Measurements from ENCODE around the gene RFWD3. TPM values are rescaled to one million over a fixed set of nuclear protein-coding genes. Genes with fewer than 3 reads are reported as not detected.
A peak's percentile ranks its signal among the peaks of the same experiment; 100 is the strongest.

The RFWD3 gene
- total RNA-seq, 8 experiments from 2014 or later: 9.1 to 46.0 (median 12.6) TPM

DNA sequence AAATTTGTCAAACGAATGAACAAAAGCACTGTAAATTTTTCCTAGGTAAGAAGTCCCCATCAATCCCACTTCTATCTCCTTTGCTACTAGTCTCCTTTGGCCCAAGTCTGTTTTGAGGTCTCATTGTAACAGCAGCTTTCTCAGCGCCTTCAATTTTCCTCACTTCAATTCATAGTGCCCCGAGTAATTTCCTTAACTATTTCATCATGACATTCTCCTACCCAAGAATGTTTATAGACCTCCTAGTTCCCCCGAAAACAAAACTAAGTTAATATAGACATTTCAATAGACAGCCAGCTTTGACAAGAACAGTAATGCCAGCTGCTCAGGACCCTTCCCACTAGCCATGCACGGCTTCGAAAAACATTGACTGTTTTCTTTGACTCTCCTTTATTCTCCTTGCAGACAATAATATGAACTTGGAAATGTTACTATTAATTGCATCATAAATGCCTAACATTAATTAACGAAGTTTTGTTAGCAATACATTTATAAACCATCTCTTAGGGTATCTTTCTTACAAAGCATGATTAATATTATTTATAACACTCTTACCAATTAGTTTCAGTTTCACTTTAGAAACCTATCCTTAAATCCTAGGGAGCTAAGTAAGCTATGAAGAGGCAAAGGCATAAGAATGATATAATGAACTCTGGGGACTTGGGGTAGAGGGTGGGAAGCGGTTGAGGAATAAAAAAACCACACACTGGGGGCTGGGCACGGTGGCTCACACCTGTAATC is 82.6 kb downstream of the RFWD3 start:
- ATAC-seq (replicated peaks in 6 of 8): no peak
- Histone ChIP-seq H3K27ac (no peak overlapping the region), H3K4me1 (replicated peaks in 1 of 2) (no peaks in the 10 kb centered on the region), H3K4me3 (no peak overlapping the region)
- in situ Hi-C loops (cut with MboI; ENCODE audit: low pct_unique_long_range_greater_than_20kb in 2 of 9, low sequenced_read_pairs in 9 of 9, unreplicated experiment in 9 of 9): loop anchor here in 1 of 9 experiments (25.0 kb wide), 1 partner anchor 97 kb away; no protein-coding TSS in a partner anchor
- WGBS, 10 experiments: 46 to 100% (median 93%) methylated on average over 2 to 9 of the region's 9 CpGs; no CpG with 5 or more reads in 2 of the 10 experiments

DNA sequence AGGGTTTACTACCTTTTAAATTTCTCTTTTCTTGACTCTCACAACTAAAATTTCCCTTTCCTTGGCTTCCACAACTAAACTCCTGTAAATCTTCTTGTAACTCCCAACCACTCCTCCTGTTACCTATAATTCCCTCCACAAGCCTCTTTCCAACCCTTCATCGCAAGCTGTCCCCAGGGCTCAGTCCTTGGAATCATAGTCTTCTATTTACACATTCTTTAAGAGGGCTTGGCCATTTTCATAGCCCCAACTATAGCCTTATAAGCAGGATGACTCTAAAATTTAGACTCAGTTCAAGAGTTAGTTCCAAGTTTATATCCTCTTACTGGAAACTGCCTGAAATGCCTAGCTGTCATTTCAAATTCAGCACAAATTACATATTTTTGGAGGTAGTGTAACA is 83.7 kb downstream of the RFWD3 start:
- WGBS, 10 experiments: 90 to 100% (median 100%) methylated on average over 1 of the region's 1 CpG; no CpG with 5 or more reads in 3 of the 10 experiments
- H3K27ac ChIP-seq: no peak overlapping the region
- no peaks in the 10 kb centered on the region for H3K4me1 ChIP-seq (replicated peaks in 1 of 2)
- ATAC-seq (replicated peaks in 6 of 8): peak in 2 of 8 experiments; percentile 42 to 69
- in situ Hi-C loops (cut with MboI; ENCODE audit: low pct_unique_long_range_greater_than_20kb in 2 of 9, low sequenced_read_pairs in 9 of 9, unreplicated experiment in 9 of 9): loop anchor here in 1 of 9 experiments (25.0 kb wide), 1 partner anchor 96 kb away; no protein-coding TSS in a partner anchor
- no peak overlapping the region for H3K4me3 ChIP-seq

DNA sequence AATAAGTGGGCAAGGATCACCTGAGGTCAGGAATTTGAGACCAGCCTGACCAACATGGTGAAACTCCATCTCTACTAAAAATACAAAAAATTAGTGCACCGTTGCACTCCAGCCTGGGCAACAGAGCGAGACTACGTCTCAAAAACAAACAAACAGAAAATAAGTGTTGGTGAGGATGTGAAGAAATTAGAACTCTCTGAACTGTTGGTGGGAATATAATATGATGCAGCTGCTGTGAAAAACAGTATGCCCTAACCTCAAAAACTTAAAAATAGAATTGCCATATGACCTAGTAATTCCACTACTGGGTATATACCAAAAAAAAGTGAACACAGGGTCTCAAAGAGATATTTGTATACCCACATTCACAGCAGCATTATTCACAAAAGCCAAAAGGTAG is 85.8 kb downstream of the RFWD3 start:
- Histone ChIP-seq H3K4me1 (replicated peaks in 1 of 2) (no peaks in the 10 kb centered on the region), H3K27ac (no peak overlapping the region), H3K4me3 (no peak overlapping the region)
- no peak for ATAC-seq (replicated peaks in 6 of 8)
- WGBS, 10 experiments: 39 to 100% (median 74%) methylated on average over 2 to 3 of the region's 3 CpGs; no CpG with 5 or more reads in 3 of the 10 experiments
- in situ Hi-C loops (cut with MboI; ENCODE audit: low pct_unique_long_range_greater_than_20kb in 2 of 9, low sequenced_read_pairs in 9 of 9, unreplicated experiment in 9 of 9): loop anchor here in 1 of 9 experiments (25.0 kb wide), 1 partner anchor 94 kb away; no protein-coding TSS in a partner anchor

DNA sequence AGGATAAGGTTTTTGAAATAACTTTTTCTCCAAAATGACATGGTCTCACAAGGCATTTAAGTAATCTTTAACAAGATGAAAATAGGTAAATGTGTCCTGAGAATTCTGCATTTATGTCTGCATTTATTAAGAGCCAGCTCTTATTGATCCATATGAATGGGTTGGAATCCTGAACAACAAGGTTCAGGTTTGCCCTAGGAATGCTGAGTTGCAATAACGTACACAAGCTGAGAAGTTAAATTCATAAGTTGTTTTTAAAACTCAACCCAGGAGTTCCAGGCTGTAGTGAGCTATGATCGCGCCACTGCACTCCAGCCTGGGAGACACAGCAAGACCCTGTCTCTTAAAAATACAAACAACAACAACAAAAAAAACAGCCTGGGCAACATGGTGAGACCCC is 87.8 kb downstream of the RFWD3 start:
- in situ Hi-C loops (cut with MboI; ENCODE audit: low pct_unique_long_range_greater_than_20kb in 2 of 9, low sequenced_read_pairs in 9 of 9, unreplicated experiment in 9 of 9): loop anchor here in 1 of 9 experiments (25.0 kb wide), 1 partner anchor 92 kb away; no protein-coding TSS in a partner anchor
- Histone ChIP-seq H3K27ac (no peak overlapping the region), H3K4me3 (no peak overlapping the region), H3K4me1 (replicated peaks in 1 of 2) (no peaks in the 10 kb centered on the region)
- ATAC-seq (replicated peaks in 6 of 8): no peak
- 90 to 100% (median 100%) methylated on average over 1 to 3 of the region's 3 CpGs; no CpG with 5 or more reads in 5 of the 10 experiments for WGBS, 10 experiments

DNA sequence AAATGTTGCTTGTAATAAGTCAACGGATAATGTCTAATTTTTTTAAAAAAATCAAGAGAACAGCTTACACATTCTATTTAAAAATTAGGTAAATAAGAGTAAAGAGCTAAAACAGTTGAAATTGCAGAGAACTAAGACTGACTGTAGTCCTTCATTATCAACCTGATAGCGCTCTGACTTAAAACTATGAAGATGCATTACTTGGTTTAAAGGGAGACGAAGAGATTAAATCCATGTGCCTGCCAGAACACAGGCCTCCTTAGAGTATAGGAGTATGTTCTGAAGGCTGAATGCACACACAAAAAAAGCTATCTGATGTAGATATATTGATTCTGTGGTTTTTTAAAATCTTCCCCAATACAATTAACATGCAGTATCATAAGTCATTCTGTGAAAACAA is 88.2 kb downstream of the RFWD3 start:
- whole genome bisulfite sequencing, 10 experiments: 74 to 100% (median 95%) methylated on average over 2 to 3 of the region's 3 CpGs; no CpG with 5 or more reads in 1 of the 10 experiments
- ATAC-seq (replicated peaks in 6 of 8): no peak
- H3K4me1 ChIP-seq (replicated peaks in 1 of 2): no peaks in the 10 kb centered on the region
- in situ Hi-C loops (cut with MboI; ENCODE audit: low pct_unique_long_range_greater_than_20kb in 2 of 9, low sequenced_read_pairs in 9 of 9, unreplicated experiment in 9 of 9): loop anchor here in 1 of 9 experiments (25.0 kb wide), 1 partner anchor 91 kb away; no protein-coding TSS in a partner anchor
- no peak overlapping the region for H3K27ac ChIP-seq
- H3K4me3 ChIP-seq: no peak overlapping the region

DNA sequence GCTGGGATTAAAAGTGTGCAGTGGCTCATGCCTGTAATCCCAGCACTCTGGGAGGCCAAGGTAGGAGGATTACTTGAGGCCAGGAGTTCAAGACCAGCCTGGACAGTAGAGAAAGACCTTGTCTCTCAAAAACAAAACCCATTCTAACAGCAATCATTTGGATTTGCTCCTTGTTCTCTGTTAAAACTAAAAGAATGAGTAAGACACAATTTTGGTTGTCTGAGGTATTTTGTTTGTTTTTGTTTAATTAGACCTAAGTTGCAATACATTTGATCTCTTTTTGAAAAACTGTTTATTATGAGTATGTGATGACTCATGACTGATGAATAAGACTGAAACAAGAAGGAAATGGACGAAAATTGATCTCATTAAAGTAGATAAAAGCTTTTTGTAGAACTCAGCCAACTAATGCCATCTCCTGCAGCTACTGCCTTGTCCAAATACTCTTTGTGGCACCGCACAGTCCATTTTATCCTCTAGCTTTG is 88.8 kb downstream of the RFWD3 start:
- ATAC-seq (replicated peaks in 6 of 8): peak in 1 of 8 experiments; percentile 17
- H3K4me3 ChIP-seq: no peak overlapping the region
- H3K4me1 ChIP-seq (replicated peaks in 1 of 2): no peaks in the 10 kb centered on the region
- 42 to 100% (median 90%) methylated on average over 1 to 2 of the region's 2 CpGs for WGBS, 10 experiments
- in situ Hi-C loops (cut with MboI; ENCODE audit: low pct_unique_long_range_greater_than_20kb in 2 of 9, low sequenced_read_pairs in 9 of 9, unreplicated experiment in 9 of 9): loop anchor here in 1 of 9 experiments (25.0 kb wide), 1 partner anchor 91 kb away; no protein-coding TSS in a partner anchor
- no peak overlapping the region for H3K27ac ChIP-seq

DNA sequence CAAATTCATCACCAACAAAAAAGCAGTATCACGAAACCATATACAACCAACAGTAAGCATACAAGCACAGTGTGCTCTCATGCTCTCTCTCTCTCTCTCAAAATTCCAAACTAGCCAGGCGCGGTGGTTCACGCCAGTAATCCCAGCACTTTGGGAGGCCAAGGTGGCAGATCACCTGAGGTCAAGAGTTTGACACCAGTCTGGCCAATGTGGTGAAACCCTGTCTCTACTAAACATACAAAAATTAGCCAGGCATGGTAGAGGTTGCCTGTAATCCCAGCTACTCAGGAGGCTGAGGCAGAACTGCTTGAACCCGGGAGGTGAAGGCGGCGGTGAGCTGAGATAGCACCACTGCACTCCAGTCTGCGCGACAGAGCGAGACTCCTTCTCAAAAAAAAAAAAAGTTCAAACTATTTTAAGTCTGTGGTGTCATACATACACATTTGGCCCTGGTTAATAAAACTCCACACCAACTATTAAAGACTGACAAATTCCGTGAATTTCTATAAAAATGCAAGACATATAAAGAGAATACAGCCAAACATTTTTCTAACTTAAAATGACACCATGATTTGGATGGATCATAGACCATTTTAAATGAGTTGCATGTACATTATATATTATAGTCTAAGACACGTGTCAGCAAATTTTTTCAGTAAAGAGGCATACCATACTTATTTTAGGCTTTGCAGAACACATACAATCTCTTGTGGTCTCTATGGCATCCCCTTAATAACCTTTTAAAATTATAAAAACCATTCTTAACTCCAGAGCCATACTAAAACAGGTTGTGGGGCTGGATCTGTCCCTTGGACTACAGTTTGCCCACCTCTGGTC is 90.7 kb downstream of the RFWD3 start:
- in situ Hi-C loops (cut with MboI; ENCODE audit: low pct_unique_long_range_greater_than_20kb in 2 of 9, low sequenced_read_pairs in 9 of 9, unreplicated experiment in 9 of 9): loop anchor here in 1 of 9 experiments (25.0 kb wide), 1 partner anchor 89 kb away; no protein-coding TSS in a partner anchor
- no peaks in the 10 kb centered on the region for H3K4me1 ChIP-seq (replicated peaks in 1 of 2)
- WGBS, 10 experiments: 94 to 100% (median 95%) methylated on average over 1 to 12 of the region's 12 CpGs
- ATAC-seq (replicated peaks in 6 of 8): no peak
- no peak overlapping the region for H3K27ac ChIP-seq
- no peak overlapping the region for H3K4me3 ChIP-seq

DNA sequence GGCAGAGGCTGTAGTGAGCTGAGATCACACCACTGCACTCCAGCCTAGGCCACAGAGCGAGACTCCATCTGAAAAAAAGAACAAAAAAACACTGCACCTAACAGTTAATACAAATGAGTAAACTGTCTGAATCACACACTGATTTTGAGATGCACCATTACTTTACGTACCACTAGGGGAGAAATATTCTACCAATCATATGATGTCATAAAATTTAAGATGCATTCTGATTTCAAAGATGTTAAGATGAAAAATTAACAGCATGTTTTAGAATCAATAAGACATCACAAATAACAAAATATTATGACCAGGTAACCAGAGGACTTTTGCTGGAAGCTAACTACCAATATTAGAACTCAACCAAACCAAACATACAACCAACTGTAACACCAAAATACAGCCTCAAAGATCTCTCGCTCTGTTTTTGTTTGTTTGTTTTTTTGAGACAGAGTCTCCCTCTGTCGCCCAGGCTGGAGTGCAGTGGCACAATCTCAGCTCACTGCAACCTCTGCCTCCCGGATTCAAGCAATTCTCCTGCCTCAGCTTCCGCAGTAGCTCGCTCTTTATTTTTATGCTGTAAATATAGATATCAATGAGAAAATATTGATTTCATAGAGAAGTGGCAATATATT is 91.4 kb downstream of the RFWD3 start:
- 82 to 100% (median 95%) methylated on average over 1 to 7 of the region's 7 CpGs for WGBS, 10 experiments
- H3K27ac ChIP-seq: no peak overlapping the region
- ATAC-seq (replicated peaks in 6 of 8): no peak

DNA sequence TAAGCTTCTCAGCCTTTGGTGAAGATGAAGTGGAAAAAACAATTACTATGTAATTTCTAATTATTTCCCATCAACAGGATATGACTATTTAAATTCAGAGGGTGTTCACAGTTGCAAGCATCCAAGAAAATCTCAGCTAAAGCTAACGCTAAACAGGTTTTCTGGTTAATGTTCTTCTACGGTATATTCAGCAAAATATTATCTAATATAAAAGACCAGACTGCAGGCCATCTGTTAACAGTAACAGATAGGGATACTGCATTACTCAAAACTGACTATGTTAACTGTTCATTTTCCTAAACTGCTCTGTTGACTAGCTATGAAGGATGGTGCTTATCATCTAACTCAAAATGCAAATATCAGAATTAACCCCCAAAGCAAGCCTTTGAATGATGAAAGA is 92.5 kb downstream of the RFWD3 start:
- no peak overlapping the region for H3K4me3 ChIP-seq
- WGBS, 10 experiments: 33 to 100% (median 90%) methylated on average over 1 to 2 of the region's 2 CpGs; no CpG with 5 or more reads in 1 of the 10 experiments
- in situ Hi-C loops (cut with MboI; ENCODE audit: low pct_unique_long_range_greater_than_20kb in 2 of 9, low sequenced_read_pairs in 9 of 9, unreplicated experiment in 9 of 9): no loop called here
- no peak for ATAC-seq (replicated peaks in 6 of 8)
- no peak overlapping the region for H3K27ac ChIP-seq
- no peaks in the 10 kb centered on the region for H3K4me1 ChIP-seq (replicated peaks in 1 of 2)

More for the DNA sequence above, 91.4 kb downstream of the RFWD3 start:
- in situ Hi-C loops (cut with MboI; ENCODE audit: low pct_unique_long_range_greater_than_20kb in 2 of 9, low sequenced_read_pairs in 9 of 9, unreplicated experiment in 9 of 9): loop anchor here in 1 of 9 experiments (25.0 kb wide), 1 partner anchor 88 kb away; no protein-coding TSS in a partner anchor
- no peak overlapping the region for H3K4me3 ChIP-seq
- no peaks in the 10 kb centered on the region for H3K4me1 ChIP-seq (replicated peaks in 1 of 2)

DNA sequence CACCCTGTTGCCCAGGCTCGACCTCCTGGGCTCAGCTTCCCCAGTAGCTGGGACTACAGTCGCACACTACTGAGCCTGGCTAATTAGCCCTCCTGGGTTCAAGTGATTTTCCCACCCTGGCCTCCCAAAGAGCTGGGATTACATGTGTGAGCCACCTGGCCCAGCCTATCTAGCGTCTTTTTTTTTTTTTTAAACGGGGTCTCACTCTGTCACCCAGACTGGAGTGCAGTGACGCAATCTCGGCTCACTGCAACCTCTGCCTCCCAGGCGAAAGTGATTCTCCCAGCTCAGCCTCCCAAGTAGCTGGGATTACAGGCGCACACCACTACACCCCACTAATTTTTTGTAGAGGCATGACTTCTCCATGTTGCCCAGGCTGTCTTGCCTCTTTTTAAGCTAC is 93.1 kb downstream of the RFWD3 start:
- WGBS, 10 experiments: 29 to 100% (median 86%) methylated on average over 1 to 7 of the region's 8 CpGs; no CpG with 5 or more reads in 1 of the 10 experiments
- H3K27ac ChIP-seq: no peak overlapping the region
- in situ Hi-C loops (cut with MboI; ENCODE audit: low pct_unique_long_range_greater_than_20kb in 2 of 9, low sequenced_read_pairs in 9 of 9, unreplicated experiment in 9 of 9): no loop called here
- no peak overlapping the region for H3K4me3 ChIP-seq
- no peaks in the 10 kb centered on the region for H3K4me1 ChIP-seq (replicated peaks in 1 of 2)
- no peak for ATAC-seq (replicated peaks in 6 of 8)
